Adrenal gland (tissue), 12 donors: Measurements from ENCODE around the gene NVL. TPM values are rescaled to one million over a fixed set of nuclear protein-coding genes. Genes with fewer than 3 reads are reported as not detected.
A peak's percentile ranks its signal among the peaks of the same experiment; 100 is the strongest.

Experiments
- DNase-seq, 7 donors: peaks; one replicate each; pipeline ENCODE4 v3.0.0-alpha.2; 2019 to 2020
- H3K27ac ChIP-seq, 5 donors: fragments of 200-600 bp; sonication (generic) in 4 of 5; 1 replicate in 3 of 5; 2 replicates in 2 of 5; pipeline versions ENCODE4 v1.5.1 to v1.8.0; 2016 to 2020; ENCODE audit warnings: mild to moderate bottlenecking in 1 of 5
- H3K27me3 ChIP-seq: fragments of 200-600 bp; 2 replicates; pipeline ENCODE4 v1.8.0; 2021
- H3K36me3 ChIP-seq, 2 donors: fragments of 200-600 bp; replicated peaks in 1 of 2; 1 replicate in 1 of 2; 2 replicates in 1 of 2; pipeline versions ENCODE4 v1.5.1 to v1.8.0; 2018 to 2022
- H3K4me1 ChIP-seq, 2 donors: fragments of 200-600 bp; replicated peaks in 1 of 2; 1 replicate in 1 of 2; 2 replicates in 1 of 2; pipeline versions ENCODE4 v1.5.1 to v1.8.0; 2018 to 2021
- H3K4me3 ChIP-seq, 4 donors: fragments of 200-600 bp; sonication (generic) in 3 of 4; one replicate each; pipeline ENCODE4 v1.5.1; 2016 to 2018
- H3K9me3 ChIP-seq, 3 donors: fragments of 200-600 bp; sonication (generic) in 1 of 3; replicated peaks in 1 of 3; 1 replicate in 2 of 3; 2 replicates in 1 of 3; pipeline versions ENCODE4 v1.5.1 to v1.8.0; 2016 to 2021
- POLR2A ChIP-seq, 2 donors: fragments of 450-650 bp; IDR thresholded peaks; one replicate each; pipeline ENCODE4 v1.6.1; 2017; ENCODE audit warnings: antibody characterized with exemption in 2 of 2, mild to moderate bottlenecking in 2 of 2, moderate library complexity in 1 of 2
- WGBS, 4 donors: extraction: QIAGEN DNeasy Blood & Tissue Kit in 2 of 4; methylation state at CpG; one replicate each; pipeline versions ENCODE4 v1.1.5 to v1.1.7; 2013 to 2017; 5-methylcytosine and 5-hydroxymethylcytosine counted together
- intact Hi-C, 2 donors: fragments of 100-400 bp; cut with DNase I; formaldehyde crosslinking; loops; one replicate each; pipeline versions ENCODE4 v1.14.1 to v1.15.0; 2022 to 2023
- polyA plus RNA-seq, 3 donors: library from polyadenylated mRNA; stranded (reverse); fragments of 200-250 nt in 2 of 3; fragments of 350-450 nt in 1 of 3; fragmentation: Illumina TruSeq in 1 of 3; extraction: RNeasy Lipid Tissue Mini Kit (QIAGEN cat#74804) in 1 of 3; gene quantifications; one replicate each; pipeline ENCODE4 v1.2.3, GENCODE V29; 2013 to 2014
- total RNA-seq, 9 donors: library from RNA; depleted of rRNA in 4 of 9; stranded (reverse); fragments of >200 nt in 4 of 9; fragments of 120-200 nt in 1 of 9; fragmentation: NEBNext Ultra II Directional in 1 of 9; extraction: Animal tissue kit (Norgen Biotek cat#: 25700) in 1 of 9; gene quantifications; one replicate each; pipeline versions ENCODE4 v1.1.0 to v1.2.4, GENCODE V29; 2013 to 2023
- TF ChIP-seq, protein P1 (sequence below), 6 experiments: fragments of 450-650 bp in 4 of 6; fragments of 200-600 bp in 2 of 6; sonication (generic) in 1 of 6; IDR thresholded peaks; 1 replicate in 5 of 6; 2 replicates in 1 of 6; pipeline versions ENCODE4 v1.5.1 to v1.8.0; 2016 to 2021; ENCODE audit warnings: antibody characterized with exemption in 6 of 6, mild to moderate bottlenecking in 2 of 6, moderate library complexity in 1 of 6
- donor health status: healthy with polysubstance abuse.
- donor health status: Bipolar disorder and iron deficiency.
- donor health status: DM: yes; HTN: yes; CAD: no.
- donor health status: DM: no; HTN: no; CAD: no.
- donor health status: DM: no; HTN: no; CAD: no.
- donor health status: DM: yes; HTN: yes; CAD: no.

Gene NVL
- total and polyA plus RNA-seq, 12 donors = 12.0 to 77.0 (median 20.9) TPM

- WGBS, 4 donors = 48 to 63% (median 60%) methylated on average over 4 to 8 of the region's 8 CpGs
- TF ChIP-seq, protein P1, sequence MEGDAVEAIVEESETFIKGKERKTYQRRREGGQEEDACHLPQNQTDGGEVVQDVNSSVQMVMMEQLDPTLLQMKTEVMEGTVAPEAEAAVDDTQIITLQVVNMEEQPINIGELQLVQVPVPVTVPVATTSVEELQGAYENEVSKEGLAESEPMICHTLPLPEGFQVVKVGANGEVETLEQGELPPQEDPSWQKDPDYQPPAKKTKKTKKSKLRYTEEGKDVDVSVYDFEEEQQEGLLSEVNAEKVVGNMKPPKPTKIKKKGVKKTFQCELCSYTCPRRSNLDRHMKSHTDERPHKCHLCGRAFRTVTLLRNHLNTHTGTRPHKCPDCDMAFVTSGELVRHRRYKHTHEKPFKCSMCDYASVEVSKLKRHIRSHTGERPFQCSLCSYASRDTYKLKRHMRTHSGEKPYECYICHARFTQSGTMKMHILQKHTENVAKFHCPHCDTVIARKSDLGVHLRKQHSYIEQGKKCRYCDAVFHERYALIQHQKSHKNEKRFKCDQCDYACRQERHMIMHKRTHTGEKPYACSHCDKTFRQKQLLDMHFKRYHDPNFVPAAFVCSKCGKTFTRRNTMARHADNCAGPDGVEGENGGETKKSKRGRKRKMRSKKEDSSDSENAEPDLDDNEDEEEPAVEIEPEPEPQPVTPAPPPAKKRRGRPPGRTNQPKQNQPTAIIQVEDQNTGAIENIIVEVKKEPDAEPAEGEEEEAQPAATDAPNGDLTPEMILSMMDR (IDR thresholded peaks at IDR 0.05) = no peak
- no peak for TF ChIP-seq POLR2A (IDR thresholded peaks at IDR 0.05)
- intact Hi-C loops = no loop called here
These were observed 126.5 kb downstream of the NVL start for GRCh38 chr1:224203243-224204016.

DNA sequence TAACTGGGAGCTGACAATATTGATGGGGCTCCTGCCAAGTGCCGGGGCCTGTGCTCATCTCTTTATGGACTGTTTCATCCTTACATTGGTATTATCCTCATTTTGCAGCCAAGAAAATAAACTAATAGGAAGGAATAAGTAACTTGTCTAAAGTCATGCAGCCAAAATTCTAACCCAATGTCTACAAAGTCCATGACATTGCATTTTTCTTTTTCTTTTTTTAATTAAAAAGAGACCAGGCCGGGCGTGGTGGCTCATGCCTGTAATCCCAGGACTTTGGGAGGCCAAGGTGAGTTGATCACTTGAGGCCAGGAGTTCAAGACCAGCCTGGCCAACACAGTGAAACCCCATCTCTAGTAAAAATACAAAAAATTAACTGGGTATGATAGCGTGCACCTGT is 128.1 kb downstream of the NVL start:
- no peaks in the 10 kb centered on the region for H3K9me3 ChIP-seq
- peaks cover 3 to 19% of the 10 kb centered on the region in 2 donors for H3K4me1 ChIP-seq
- DNase-seq = no peak
- H3K36me3 ChIP-seq = no peaks in the 10 kb centered on the region
- intact Hi-C loops = no loop called here
- no peak overlapping the region for H3K27ac ChIP-seq
- TF ChIP-seq, protein P1 (IDR thresholded peaks at IDR 0.05) = no peak
- no peak for TF ChIP-seq POLR2A (IDR thresholded peaks at IDR 0.05)
- H3K4me3 ChIP-seq = no peak overlapping the region
- no peaks in the 10 kb centered on the region for H3K27me3 ChIP-seq
- WGBS, 4 donors = 91 to 96% (median 94%) methylated on average over 4 of the region's 4 CpGs

More at GRCh38 chr1:224203243-224204016, 126.5 kb downstream of the NVL start:
- Histone ChIP-seq H3K36me3 (no peaks in the 10 kb centered on the region), H3K27ac (no peak overlapping the region), H3K27me3 (no peaks in the 10 kb centered on the region), H3K4me3 (no peak overlapping the region), H3K9me3 (no peaks in the 10 kb centered on the region), H3K4me1 (peaks cover 3 to 18% of the 10 kb centered on the region in 2 donors)
- DNase-seq = peak; percentile 24 to 67 (median 46)

GRCh38 chr1:224201383-224201782 is 128.6 kb downstream of the NVL start:
- Histone ChIP-seq H3K27me3 (no peaks in the 10 kb centered on the region), H3K36me3 (no peaks in the 10 kb centered on the region), H3K27ac (no peak overlapping the region), H3K9me3 (no peaks in the 10 kb centered on the region), H3K4me3 (no peak overlapping the region), H3K4me1 (peaks cover 3 to 23% of the 10 kb centered on the region in 2 donors)
- TF ChIP-seq, protein P1 (IDR thresholded peaks at IDR 0.05) = no peak
- no peak for TF ChIP-seq POLR2A (IDR thresholded peaks at IDR 0.05)
- intact Hi-C loops = no loop called here
- DNase-seq = no peak
- WGBS, 4 donors = 84 to 89% (median 86%) methylated on average over 5 of the region's 5 CpGs

DNA sequence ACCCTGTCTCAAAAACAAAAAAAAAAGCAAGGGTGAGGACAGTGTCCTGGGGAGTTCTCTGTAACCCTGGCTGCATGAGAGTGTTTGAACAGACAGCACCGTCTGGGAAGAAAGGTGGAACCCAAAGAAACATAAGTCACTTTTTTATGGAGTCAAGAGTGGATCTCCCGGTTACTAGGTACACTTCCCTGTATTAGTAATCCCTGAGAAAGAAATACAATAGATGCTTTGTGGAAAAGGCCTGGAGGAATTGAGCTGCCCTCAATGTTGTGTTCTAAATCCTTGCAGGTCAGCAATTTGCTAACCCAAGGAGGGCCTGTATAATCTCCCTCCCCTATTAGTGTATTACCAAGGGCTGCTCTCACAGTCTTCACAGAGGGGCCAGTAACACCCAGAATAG is 130.3 kb downstream of the NVL start:
- intact Hi-C loops = no loop called here
- no peaks in the 10 kb centered on the region for H3K36me3 ChIP-seq
- no peaks in the 10 kb centered on the region for H3K9me3 ChIP-seq
- no peaks in the 10 kb centered on the region for H3K27me3 ChIP-seq
- no peak for DNase-seq
- H3K27ac ChIP-seq = no peak overlapping the region
- H3K4me3 ChIP-seq = no peak overlapping the region
- peaks cover 7 to 23% of the 10 kb centered on the region in 2 donors for H3K4me1 ChIP-seq
- WGBS, 4 donors = 83 to 93% (median 86%) methylated on average over 2 of the region's 2 CpGs
- TF ChIP-seq POLR2A (IDR thresholded peaks at IDR 0.05) = no peak
- TF ChIP-seq, protein P1 (IDR thresholded peaks at IDR 0.05) = no peak
